B cell (primary cell): Measurements from ENCODE around the gene TSTD1.

Experiments
- CTCF ChIP-seq: fragments of 200-600 bp; IDR thresholded peaks from one replicate; pipeline ENCODE4 v1.8.0; 2022; ENCODE audit warnings: antibody characterized with exemption, mild to moderate bottlenecking
- EZH2 ChIP-seq: IDR thresholded peaks from 2 replicates; pipeline ENCODE4 v1.6.1; 2012; ENCODE audit warnings: borderline replicate concordance, low read depth, mild to moderate bottlenecking, moderate library complexity, low read length; ENCODE audit not compliant: insufficient read depth, poor library complexity, severe bottlenecking

DNA sequence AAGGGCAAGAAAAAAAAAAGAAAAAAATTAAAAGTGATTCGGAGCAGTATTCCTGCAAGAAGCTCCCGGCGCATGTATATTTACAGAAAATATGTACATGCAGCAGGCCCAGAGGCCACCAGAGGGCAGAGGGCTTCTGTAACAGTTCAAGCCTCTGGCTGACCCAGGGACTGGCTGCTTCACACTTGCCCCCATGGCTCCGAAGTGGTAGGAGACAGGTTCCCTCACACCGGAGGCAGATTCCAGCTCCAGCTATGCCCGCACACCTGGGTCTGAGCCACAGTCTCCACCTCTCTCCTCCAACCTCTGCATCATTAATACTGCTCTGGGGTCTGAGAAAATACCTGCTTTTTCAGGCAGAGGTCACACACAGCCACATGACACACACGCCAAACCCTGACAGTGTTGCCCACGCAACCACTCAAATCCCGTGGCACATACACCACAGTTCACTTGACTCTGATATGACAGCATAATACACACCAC lies 33.2 kb upstream of the TSTD1 start:
- TF ChIP-seq CTCF (peak; percentile 81), EZH2 (no peak)
